ENCODE data around the gene AIFM1. TPM values are rescaled to one million over a fixed set of nuclear protein-coding genes. Genes with fewer than 3 reads are reported as not detected.

Gene AIFM1
- total RNA-seq, 1 experiment from 2014 or later, result 69.4 TPM

- H3K4me1 ChIP-seq (ENCODE audit: insufficient read depth, low read length, poor library complexity, severe bottlenecking), result no peaks in the 10 kb centered on the region
- no peak overlapping the region for H3K27ac ChIP-seq (ENCODE audit: low read depth, low read length, poor library complexity, severe bottlenecking)
- no peaks in the 10 kb centered on the region for H3K9me3 ChIP-seq (ENCODE audit: low read depth, low read length, poor library complexity, severe bottlenecking)
- BruUV-seq (replicated peaks), result no TSS peak
- no peak for DNase-seq (ENCODE audit: low spot score)
- intact Hi-C loops (cut with micrococcal nuclease; ENCODE audit: unreplicated experiment), result no loop called here
- H3K27me3 ChIP-seq (replicated peaks; ENCODE audit: insufficient read depth, low read depth, low read length, poor library complexity), result no peaks in the 10 kb centered on the region
- no peak overlapping the region for H3K4me3 ChIP-seq (ENCODE audit: low read depth, low read length, poor library complexity, severe bottlenecking)
- ChIA-PET CTCF (interaction anchor here (0.7 kb wide), 1 partner anchor 683 kb away, joined by 10 read pairs; no protein-coding TSS in a partner anchor), POLR2A (ENCODE audit: low non-redundant PET) (no interaction called here)
- TF ChIP-seq CTCF (conservative IDR thresholded peaks at IDR 0.05; ENCODE audit: low read depth, low read length) (no peak), EZH2 (IDR thresholded peaks at IDR 0.05; ENCODE audit: borderline replicate concordance, low read depth, low read length, poor library complexity, severe bottlenecking) (no peak)
- no peaks in the 10 kb centered on the region for H3K36me3 ChIP-seq (ENCODE audit: insufficient read depth, low read length, poor library complexity, severe bottlenecking)
Measured at GRCh38 chrX:130121505-130121800, 44.2 kb downstream of the AIFM1 start.

- no peaks in the 10 kb centered on the region for H3K27me3 ChIP-seq (replicated peaks; ENCODE audit: insufficient read depth, low read depth, low read length, poor library complexity)
- DNase-seq (ENCODE audit: low spot score), result peak; percentile 80
- no peaks in the 10 kb centered on the region for H3K4me1 ChIP-seq (ENCODE audit: insufficient read depth, low read length, poor library complexity, severe bottlenecking)
- BruUV-seq (replicated peaks), result no TSS peak
- intact Hi-C loops (cut with micrococcal nuclease; ENCODE audit: unreplicated experiment), result no loop called here
- peak overlapping the region; percentile 42 for H3K4me3 ChIP-seq (ENCODE audit: low read depth, low read length, poor library complexity, severe bottlenecking)
- peak overlapping the region; percentile 65 for H3K27ac ChIP-seq (ENCODE audit: low read depth, low read length, poor library complexity, severe bottlenecking)
- H3K36me3 ChIP-seq (ENCODE audit: insufficient read depth, low read length, poor library complexity, severe bottlenecking), result no peaks in the 10 kb centered on the region
- CTCF ChIA-PET, result interaction anchor here (0.7 kb wide), 1 partner anchor 682 kb away, joined by 10 read pairs; no protein-coding TSS in a partner anchor
- POLR2A ChIA-PET (ENCODE audit: low non-redundant PET), result no interaction called here
- no peaks in the 10 kb centered on the region for H3K9me3 ChIP-seq (ENCODE audit: low read depth, low read length, poor library complexity, severe bottlenecking)
- no peak for TF ChIP-seq EZH2 (IDR thresholded peaks at IDR 0.05; ENCODE audit: borderline replicate concordance, low read depth, low read length, poor library complexity, severe bottlenecking)
- TF ChIP-seq CTCF (conservative IDR thresholded peaks at IDR 0.05; ENCODE audit: low read depth, low read length), result peak; percentile 79
Measured at GRCh38 chrX:130120746-130121504, 44.7 kb downstream of the AIFM1 start.

GRCh38 chrX:130120321-130120731 lies 45.3 kb downstream of the AIFM1 start:
- H3K4me1 ChIP-seq (ENCODE audit: insufficient read depth, low read length, poor library complexity, severe bottlenecking), result no peaks in the 10 kb centered on the region
- H3K27ac ChIP-seq (ENCODE audit: low read depth, low read length, poor library complexity, severe bottlenecking), result peak overlapping the region; percentile 65
- ChIA-PET POLR2A (ENCODE audit: low non-redundant PET) (no interaction called here), CTCF (no interaction called here)
- no peak for TF ChIP-seq CTCF (conservative IDR thresholded peaks at IDR 0.05; ENCODE audit: low read depth, low read length)
- TF ChIP-seq EZH2 (IDR thresholded peaks at IDR 0.05; ENCODE audit: borderline replicate concordance, low read depth, low read length, poor library complexity, severe bottlenecking), result no peak
- no TSS peak for BruUV-seq (replicated peaks)
- DNase-seq (ENCODE audit: low spot score), result no peak
- no peaks in the 10 kb centered on the region for H3K27me3 ChIP-seq (replicated peaks; ENCODE audit: insufficient read depth, low read depth, low read length, poor library complexity)
- intact Hi-C loops (cut with micrococcal nuclease; ENCODE audit: unreplicated experiment), result no loop called here
- no peaks in the 10 kb centered on the region for H3K9me3 ChIP-seq (ENCODE audit: low read depth, low read length, poor library complexity, severe bottlenecking)
- H3K36me3 ChIP-seq (ENCODE audit: insufficient read depth, low read length, poor library complexity, severe bottlenecking), result no peaks in the 10 kb centered on the region
- peak overlapping the region; percentile 42 for H3K4me3 ChIP-seq (ENCODE audit: low read depth, low read length, poor library complexity, severe bottlenecking)
